ENCODE data around the gene PLEKHH2.

Gene PLEKHH2

DNA sequence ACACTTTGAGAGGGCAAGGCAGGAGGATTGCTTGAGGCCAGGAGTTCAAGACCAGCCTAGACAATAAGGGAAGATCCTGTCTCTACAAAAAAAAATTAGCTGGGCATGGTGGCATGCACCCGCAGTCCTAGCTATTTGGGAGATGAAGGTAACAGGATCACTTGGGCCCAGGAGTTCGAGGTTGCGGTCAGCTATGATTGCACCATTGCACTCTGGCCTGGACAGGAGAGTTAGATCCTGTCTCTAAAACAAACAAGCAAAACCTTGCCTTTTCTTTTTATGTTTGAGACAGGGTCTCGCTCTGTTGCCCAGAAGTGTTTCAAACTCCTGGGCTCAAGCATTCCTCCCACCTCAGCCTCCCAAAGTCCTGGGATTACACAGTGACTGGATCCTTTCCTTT lies 26.7 kb upstream of the PLEKHH2 start:
- H3K27ac ChIP-seq (ENCODE audit: low read depth, low read length) = no peak overlapping the region
- no peaks in the 10 kb centered on the region for H3K36me3 ChIP-seq (ENCODE audit: control insufficient read depth, low read length)
- no peaks in the 10 kb centered on the region for H3K79me2 ChIP-seq (ENCODE audit: control insufficient read depth, low read length)
- H4K20me1 ChIP-seq (ENCODE audit: control insufficient read depth, insufficient read depth, low read depth, low read length) = no peaks in the 10 kb centered on the region
- no peaks in the 10 kb centered on the region for H3K9me3 ChIP-seq (ENCODE audit: control insufficient read depth, insufficient read depth, low read length)
- TF ChIP-seq EZH2phosphoT487 (IDR thresholded peaks at IDR 0.05; ENCODE audit: borderline replicate concordance, low read length) = no peak
- TF ChIP-seq, protein P1, sequence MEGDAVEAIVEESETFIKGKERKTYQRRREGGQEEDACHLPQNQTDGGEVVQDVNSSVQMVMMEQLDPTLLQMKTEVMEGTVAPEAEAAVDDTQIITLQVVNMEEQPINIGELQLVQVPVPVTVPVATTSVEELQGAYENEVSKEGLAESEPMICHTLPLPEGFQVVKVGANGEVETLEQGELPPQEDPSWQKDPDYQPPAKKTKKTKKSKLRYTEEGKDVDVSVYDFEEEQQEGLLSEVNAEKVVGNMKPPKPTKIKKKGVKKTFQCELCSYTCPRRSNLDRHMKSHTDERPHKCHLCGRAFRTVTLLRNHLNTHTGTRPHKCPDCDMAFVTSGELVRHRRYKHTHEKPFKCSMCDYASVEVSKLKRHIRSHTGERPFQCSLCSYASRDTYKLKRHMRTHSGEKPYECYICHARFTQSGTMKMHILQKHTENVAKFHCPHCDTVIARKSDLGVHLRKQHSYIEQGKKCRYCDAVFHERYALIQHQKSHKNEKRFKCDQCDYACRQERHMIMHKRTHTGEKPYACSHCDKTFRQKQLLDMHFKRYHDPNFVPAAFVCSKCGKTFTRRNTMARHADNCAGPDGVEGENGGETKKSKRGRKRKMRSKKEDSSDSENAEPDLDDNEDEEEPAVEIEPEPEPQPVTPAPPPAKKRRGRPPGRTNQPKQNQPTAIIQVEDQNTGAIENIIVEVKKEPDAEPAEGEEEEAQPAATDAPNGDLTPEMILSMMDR (IDR thresholded peaks at IDR 0.05; ENCODE audit: low read depth, low read length, poor library complexity, severe bottlenecking) = no peak
- H3K9me2 ChIP-seq (replicated peaks; ENCODE audit: control insufficient read depth, low read length) = no peaks in the 10 kb centered on the region
- H3K4me1 ChIP-seq (ENCODE audit: control insufficient read depth, low read length) = 0 out of 2 replicates have a peak, but pooled peaks cover 3% of the 10 kb centered on the region
- no peak overlapping the region for H3K4me2 ChIP-seq (ENCODE audit: low read length)
- no peak overlapping the region for H3K4me3 ChIP-seq (ENCODE audit: low read length)
- no peaks in the 10 kb centered on the region for H3F3A ChIP-seq (ENCODE audit: control insufficient read depth, insufficient read depth)
- H3K27me3 ChIP-seq (ENCODE audit: control insufficient read depth, low read length) = no peaks in the 10 kb centered on the region

DNA sequence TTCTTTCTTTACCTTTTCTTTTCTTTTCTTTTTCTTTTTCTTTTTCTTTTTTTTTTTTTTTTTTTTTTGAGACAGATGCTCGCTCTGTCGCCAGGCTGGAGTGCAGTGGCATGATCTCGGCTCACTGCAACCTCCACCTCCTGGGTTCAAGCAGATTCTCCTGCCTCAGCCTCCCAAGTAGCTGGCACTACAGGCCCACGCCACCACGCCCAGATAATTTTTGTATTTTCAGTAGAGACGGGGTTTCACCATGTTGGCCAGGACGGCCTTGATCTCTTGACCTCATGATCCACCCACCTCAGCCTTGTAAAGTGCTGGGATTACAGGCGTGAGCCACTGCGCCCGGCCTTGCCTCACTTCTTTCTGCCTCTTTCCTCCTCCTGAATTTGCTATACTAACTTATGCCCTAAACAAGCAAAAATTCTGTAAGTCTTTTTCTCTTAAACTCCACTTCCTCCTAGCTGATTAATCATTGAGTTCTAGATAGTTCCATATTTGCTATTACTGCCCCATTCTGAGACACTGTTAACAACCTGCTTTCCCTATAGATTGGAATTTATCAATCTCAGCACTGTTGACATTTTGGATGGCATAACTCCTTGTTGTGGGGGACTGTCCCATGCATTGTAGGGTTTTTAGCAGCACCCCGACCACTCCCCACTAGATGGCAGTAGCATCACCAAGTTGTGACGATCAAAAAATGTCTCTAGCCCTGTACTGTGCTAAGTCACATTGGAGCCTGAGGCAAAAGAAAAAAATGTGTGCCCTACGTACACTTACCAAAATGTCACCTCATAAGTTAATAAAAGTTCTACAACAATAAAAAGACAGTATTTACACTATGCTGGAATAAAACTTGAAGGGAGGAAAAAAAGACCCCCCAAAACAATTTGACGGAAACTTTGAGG lies 24.8 kb upstream of the PLEKHH2 start:
- Histone ChIP-seq H3K27ac (ENCODE audit: low read depth, low read length) (no peak overlapping the region), H3K9me3 (ENCODE audit: control insufficient read depth, insufficient read depth, low read length) (no peaks in the 10 kb centered on the region), H3K4me2 (ENCODE audit: low read length) (no peak overlapping the region), H3K9me2 (replicated peaks; ENCODE audit: control insufficient read depth, low read length) (no peaks in the 10 kb centered on the region), H3K79me2 (ENCODE audit: control insufficient read depth, low read length) (no peaks in the 10 kb centered on the region), H3F3A (ENCODE audit: control insufficient read depth, insufficient read depth) (no peaks in the 10 kb centered on the region), H4K20me1 (ENCODE audit: control insufficient read depth, insufficient read depth, low read depth, low read length) (no peaks in the 10 kb centered on the region), H3K36me3 (ENCODE audit: control insufficient read depth, low read length) (no peaks in the 10 kb centered on the region), H3K27me3 (ENCODE audit: control insufficient read depth, low read length) (no peaks in the 10 kb centered on the region), H3K4me1 (ENCODE audit: control insufficient read depth, low read length) (0 out of 2 replicates have a peak, but pooled peaks cover 3% of the 10 kb centered on the region), H3K4me3 (ENCODE audit: low read length) (no peak overlapping the region)
- TF ChIP-seq EZH2phosphoT487 (IDR thresholded peaks at IDR 0.05; ENCODE audit: borderline replicate concordance, low read length) = no peak
- TF ChIP-seq, protein P1 (IDR thresholded peaks at IDR 0.05; ENCODE audit: low read depth, low read length, poor library complexity, severe bottlenecking) = peak; percentile 91

DNA sequence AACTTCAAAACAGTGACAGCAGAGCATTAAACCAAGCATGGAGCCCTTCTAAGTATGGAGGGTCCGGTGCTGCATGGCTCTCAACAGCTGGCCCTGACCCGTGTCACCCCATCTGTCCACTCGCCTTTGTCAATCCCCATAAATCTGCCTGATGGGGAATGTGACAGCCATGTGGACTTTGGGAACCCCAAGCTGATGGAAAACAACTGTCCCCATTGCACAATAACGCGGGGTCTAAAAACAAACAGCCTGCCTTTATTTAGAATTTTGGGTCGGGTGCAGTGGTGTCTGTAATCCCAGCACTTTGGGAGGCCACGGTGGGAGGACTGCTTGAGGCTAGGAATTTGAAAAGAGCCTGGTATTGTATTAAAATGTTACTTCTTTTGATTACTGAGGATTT lies 24.1 kb upstream of the PLEKHH2 start:
- H3K27me3 ChIP-seq (ENCODE audit: control insufficient read depth, low read length) = no peaks in the 10 kb centered on the region
- no peaks in the 10 kb centered on the region for H3K9me2 ChIP-seq (replicated peaks; ENCODE audit: control insufficient read depth, low read length)
- no peaks in the 10 kb centered on the region for H3K4me1 ChIP-seq (ENCODE audit: control insufficient read depth, low read length)
- H3K79me2 ChIP-seq (ENCODE audit: control insufficient read depth, low read length) = no peaks in the 10 kb centered on the region
- H3F3A ChIP-seq (ENCODE audit: control insufficient read depth, insufficient read depth) = no peaks in the 10 kb centered on the region
- H4K20me1 ChIP-seq (ENCODE audit: control insufficient read depth, insufficient read depth, low read depth, low read length) = no peaks in the 10 kb centered on the region
- no peak for TF ChIP-seq EZH2phosphoT487 (IDR thresholded peaks at IDR 0.05; ENCODE audit: borderline replicate concordance, low read length)
- TF ChIP-seq, protein P1 (IDR thresholded peaks at IDR 0.05; ENCODE audit: low read depth, low read length, poor library complexity, severe bottlenecking) = no peak
- no peak overlapping the region for H3K4me2 ChIP-seq (ENCODE audit: low read length)
- H3K9me3 ChIP-seq (ENCODE audit: control insufficient read depth, insufficient read depth, low read length) = no peaks in the 10 kb centered on the region
- no peaks in the 10 kb centered on the region for H3K36me3 ChIP-seq (ENCODE audit: control insufficient read depth, low read length)
- H3K27ac ChIP-seq (ENCODE audit: low read depth, low read length) = no peak overlapping the region
- H3K4me3 ChIP-seq (ENCODE audit: low read length) = no peak overlapping the region
